CD4-positive, alpha-beta T cell treated with Interleukin-15 for 1 hour (primary cell): ENCODE data around the gene ZNF862.
"Not testable (repeated sequence)": the region's sequence is repeated elsewhere in the genome, so short reads cannot be mapped to it uniquely, and the experiment has no call there.

Source experiments
- DNase-seq: peaks from one replicate; pipeline ENCODE4 v3.0.0-alpha.2; 2020

Gene ZNF862

GRCh38 chr7:149882248-149883047 lies 44.3 kb downstream of the ZNF862 start:
- no peak for DNase-seq

- no peak for DNase-seq
Measured at GRCh38 chr7:149883048-149883438, 44.9 kb downstream of the ZNF862 start.

- peak; percentile 53 for DNase-seq
Measured at GRCh38 chr7:149883452-149883861, 45.3 kb downstream of the ZNF862 start.

- DNase-seq: no peak
Measured at GRCh38 chr7:149884016-149884415, 45.8 kb downstream of the ZNF862 start.

GRCh38 chr7:149884541-149884940 lies 46.4 kb downstream of the ZNF862 start:
- no peak for DNase-seq

GRCh38 chr7:149885191-149886017 lies 47.2 kb downstream of the ZNF862 start:
- DNase-seq: no peak

- DNase-seq: no peak
Measured at GRCh38 chr7:149886018-149886415, 47.8 kb downstream of the ZNF862 start.

GRCh38 chr7:149887311-149887710 lies 49.1 kb downstream of the ZNF862 start:
- no peak for DNase-seq

GRCh38 chr7:149890715-149891114 lies 52.5 kb downstream of the ZNF862 start:
- DNase-seq: not testable (repeated sequence)

- not testable (repeated sequence) for DNase-seq
Measured at GRCh38 chr7:149894957-149895356, 56.8 kb downstream of the ZNF862 start.

- not testable (repeated sequence) for DNase-seq
Measured at GRCh38 chr7:149907776-149908376, 69.7 kb downstream of the ZNF862 start.

- DNase-seq: not testable (repeated sequence)
Measured at GRCh38 chr7:149910219-149910618, 72.0 kb downstream of the ZNF862 start.

- not testable (repeated sequence) for DNase-seq
Measured at GRCh38 chr7:149912126-149912525, 74.0 kb downstream of the ZNF862 start.
